H1 (cell line): Measurements from ENCODE around the gene MGAT4B. TPM values are rescaled to one million over a fixed set of nuclear protein-coding genes. Genes with fewer than 3 reads are reported as not detected.

Experiments used
- CTCF ChIA-PET: fragments of 300-600 bp; sonication (Branson Sonifier 250); formaldehyde crosslinking; loops from one replicate; lab custom pipeline; 2021; ENCODE audit not compliant: partially characterized antibody; lab: Charles Lee
- POLR2A ChIA-PET: fragments of 300-600 bp; sonication (Branson Sonifier 250); formaldehyde crosslinking; loops from one replicate; lab custom pipeline; 2021; ENCODE audit warnings: inconsistent platforms; ENCODE audit not compliant: partially characterized antibody; lab: Charles Lee
- DNase-seq, 2 experiments: peaks; one replicate each; pipeline versions ENCODE4 v3.0.0 to v3.0.0-alpha.2; 2010 to 2022; ENCODE audit warnings: low spot score in 2 of 2, low read depth in 1 of 2, mixed read lengths in 1 of 2
- FAIRE-seq: peaks from 2 replicates; lab custom pipeline; 2011; peaks lifted over from hg19 to GRCh38; lab: Jason Lieb, UNC
- H2AFZ ChIP-seq: 2 replicates; pipeline ENCODE4 v1.8.1; 2012; ENCODE audit warnings: low read length, inconsistent platforms
- H2AK5ac ChIP-seq: 2 replicates; pipeline ENCODE4 v1.6.1; 2013; ENCODE audit warnings: low read depth, low read length
- H2BK120ac ChIP-seq: replicated peaks from 2 replicates; pipeline ENCODE3; 2013; ENCODE audit warnings: low read depth, low read length, inconsistent platforms
- H2BK12ac ChIP-seq: 2 replicates; pipeline ENCODE4 v1.6.1; 2013; ENCODE audit warnings: low read depth, low read length
- H2BK15ac ChIP-seq: 2 replicates; pipeline ENCODE4 v1.6.1; 2013; ENCODE audit warnings: low read length
- H2BK20ac ChIP-seq: 2 replicates; pipeline ENCODE4 v1.6.1; 2013; ENCODE audit warnings: low read length
- H2BK5ac ChIP-seq: 2 replicates; pipeline ENCODE4 v1.6.1; 2013; ENCODE audit warnings: low read depth, low read length
- H3K14ac ChIP-seq: 2 replicates; pipeline ENCODE4 v1.6.1; 2013; ENCODE audit warnings: inconsistent platforms; ENCODE audit not compliant: insufficient read length
- H3K18ac ChIP-seq: 2 replicates; pipeline ENCODE4 v1.6.1; 2013; ENCODE audit warnings: low read length; ENCODE audit errors: extremely low read depth
- H3K23ac ChIP-seq: 2 replicates; pipeline ENCODE4 v1.6.1; 2013; ENCODE audit warnings: inconsistent platforms; ENCODE audit not compliant: insufficient read length
- H3K23me2 ChIP-seq: 2 replicates; pipeline ENCODE4 v1.6.1; 2013; ENCODE audit warnings: low read depth, low read length
- H3K27ac ChIP-seq: 2 replicates; pipeline ENCODE4 v1.6.1; 2011; ENCODE audit warnings: low read depth, low read length, inconsistent platforms
- H3K27me3 ChIP-seq, 4 experiments: replicated peaks in 1 of 4; 1 replicate in 1 of 4; 2 replicates in 3 of 4; pipeline versions ENCODE4 v1.6.1 to v1.8.1; 2011 to 2013; ENCODE audit warnings: low read length in 3 of 4, mild to moderate bottlenecking in 3 of 4, inconsistent platforms in 2 of 4, mixed read lengths in 2 of 4, moderate library complexity in 1 of 4; ENCODE audit not compliant: control insufficient read depth in 3 of 4, insufficient read depth in 3 of 4; ENCODE audit errors: extremely low read depth in 1 of 4
- H3K36me3 ChIP-seq, 4 experiments: 2 replicates each; pipeline versions ENCODE4 v1.6.1 to v1.8.1; 2011 to 2013; ENCODE audit warnings: mild to moderate bottlenecking in 4 of 4, low read length in 3 of 4, moderate library complexity in 2 of 4, control low read depth in 1 of 4, inconsistent platforms in 1 of 4; ENCODE audit not compliant: insufficient read depth in 4 of 4, control insufficient read depth in 2 of 4
- H3K4ac ChIP-seq: replicated peaks from 2 replicates; pipeline ENCODE3; 2013; ENCODE audit warnings: low read length, low read depth, mixed read lengths, inconsistent platforms; ENCODE audit not compliant: insufficient read length
- H3K4me1 ChIP-seq, 4 experiments: replicated peaks in 1 of 4; 1 replicate in 1 of 4; 2 replicates in 3 of 4; pipeline versions ENCODE4 v1.6.1 to v1.8.1; 2011 to 2013; ENCODE audit warnings: low read length in 3 of 4, inconsistent platforms in 2 of 4, mixed read lengths in 1 of 4; ENCODE audit not compliant: insufficient read depth in 4 of 4, control insufficient read depth in 3 of 4
- H3K4me2 ChIP-seq, 2 experiments: 2 replicates each; pipeline versions ENCODE4 v1.6.1 to v1.8.1; 2011 to 2013; ENCODE audit warnings: low read depth in 2 of 2, low read length in 2 of 2, control low read depth in 1 of 2, inconsistent platforms in 1 of 2, mild to moderate bottlenecking in 1 of 2; ENCODE audit not compliant: insufficient read depth in 1 of 2
- H3K4me3 ChIP-seq, 4 experiments: fragments of 200-600, 300-600 bp in 1 of 4; sonication (generic), shearing (Covaris generic), sonication (Bioruptor Twin) in 1 of 4; 2 replicates each; pipeline versions ENCODE4 v1.5.1 to v1.8.1; 2011 to 2016; ENCODE audit warnings: low read length in 4 of 4, low read depth in 3 of 4, control low read depth in 2 of 4, inconsistent platforms in 2 of 4, mild to moderate bottlenecking in 2 of 4, mixed read lengths in 1 of 4, moderate library complexity in 1 of 4; ENCODE audit not compliant: insufficient read depth in 2 of 4; ENCODE audit errors: extremely low read depth in 1 of 4
- H3K56ac ChIP-seq: replicated peaks from 2 replicates; pipeline ENCODE3; 2013; ENCODE audit warnings: low read depth, mild to moderate bottlenecking, mixed read lengths, low read length, inconsistent platforms; ENCODE audit not compliant: insufficient read length
- H3K79me1 ChIP-seq: 2 replicates; pipeline ENCODE4 v1.6.1; 2013; ENCODE audit warnings: low read depth, low read length, control low read depth
- H3K79me2 ChIP-seq, 2 experiments: 2 replicates each; pipeline versions ENCODE4 v1.6.1 to v1.8.1; 2012 to 2013; ENCODE audit warnings: low read length in 2 of 2, mild to moderate bottlenecking in 2 of 2, inconsistent platforms in 1 of 2; ENCODE audit not compliant: insufficient read depth in 2 of 2, control insufficient read depth in 1 of 2
- H3K9ac ChIP-seq, 4 experiments: replicated peaks in 1 of 4; 1 replicate in 1 of 4; 2 replicates in 3 of 4; pipeline versions ENCODE4 v1.6.1 to v1.8.1; 2011 to 2013; ENCODE audit warnings: low read depth in 3 of 4, low read length in 3 of 4, control low read depth in 2 of 4, mild to moderate bottlenecking in 2 of 4, moderate library complexity in 2 of 4, inconsistent platforms in 1 of 4; ENCODE audit errors: extremely low read depth in 1 of 4
- H3K9me3 ChIP-seq, 2 experiments: 2 replicates each; pipeline versions ENCODE4 v1.6.1 to v1.8.1; 2012 to 2013; ENCODE audit warnings: mild to moderate bottlenecking in 2 of 2, moderate library complexity in 2 of 2, control low read depth in 1 of 2, inconsistent platforms in 1 of 2, low read depth in 1 of 2, low read length in 1 of 2, mixed read lengths in 1 of 2; ENCODE audit not compliant: insufficient read depth in 2 of 2
- H4K20me1 ChIP-seq, 2 experiments: replicated peaks in 1 of 2; 2 replicates each; pipeline versions ENCODE3 to v1.8.1; 2011 to 2013; ENCODE audit warnings: inconsistent platforms in 2 of 2, low read length in 2 of 2, mild to moderate bottlenecking in 1 of 2; ENCODE audit not compliant: insufficient read depth in 2 of 2, control insufficient read depth in 1 of 2
- H4K5ac ChIP-seq: 2 replicates; pipeline ENCODE4 v1.6.1; 2013; ENCODE audit warnings: low read length, low read depth, mixed read lengths, inconsistent platforms; ENCODE audit not compliant: insufficient read length
- H4K8ac ChIP-seq: 2 replicates; pipeline ENCODE4 v1.8.0; 2013; ENCODE audit warnings: mild to moderate bottlenecking, moderate library complexity, low read length, inconsistent platforms; ENCODE audit not compliant: insufficient read depth; ENCODE audit errors: extremely low read depth
- H4K91ac ChIP-seq: replicated peaks from 2 replicates; pipeline ENCODE3; 2013; ENCODE audit warnings: low read length, mixed read lengths, inconsistent platforms; ENCODE audit not compliant: insufficient read length
- CHD1 ChIP-seq: IDR thresholded peaks from 2 replicates; pipeline ENCODE4 v1.6.1; 2012; ENCODE audit warnings: low read depth, low read length, improper control_type of control experiment
- EGR1 ChIP-seq: IDR thresholded peaks from 2 replicates; pipeline ENCODE4 v1.6.1; 2011; ENCODE audit warnings: low read depth, low read length, borderline replicate concordance
- USF2 ChIP-seq: IDR thresholded peaks from 2 replicates; pipeline ENCODE4 v1.6.1; 2011; ENCODE audit warnings: low read length, improper control_type of control experiment
- WGBS, 2 experiments: shearing (Covaris generic) in 1 of 2; methylation state at CpG; one replicate each; pipeline versions ENCODE4 v1.1.6 to v1.1.7; 2013 to 2015; ENCODE audit warnings: low lambda C conversion rate in 2 of 2, mixed read lengths in 2 of 2, inconsistent platforms in 1 of 2, low coverage in 1 of 2, missing lambda C conversion rate in 1 of 2; ENCODE audit not compliant: insufficient replicate concordance in 2 of 2, insufficient coverage in 1 of 2, insufficient read length in 1 of 2; ENCODE audit errors: extremely low coverage in 1 of 2, missing lambda C conversion rate in 1 of 2; 5-methylcytosine and 5-hydroxymethylcytosine counted together
- polyA plus RNA-seq, 7 experiments: library from polyadenylated mRNA; depleted of rRNA in 3 of 7; stranded (reverse) in 5 of 7; unstranded in 2 of 7; fragments of >200 nt in 5 of 7; fragments of 200-250 nt in 2 of 7; gene quantifications; 1 replicate in 5 of 7; 2 replicates in 1 of 7; 4 replicates in 1 of 7; pipeline versions ENCODE4 v1.2.1 to v1.2.3, GENCODE V29; 2011 to 2013; ENCODE audit warnings: missing spikeins in 2 of 7, mixed read lengths in 2 of 7
- total RNA-seq: library from RNA; stranded (reverse); fragmentation: NEBNext Ultra II Directional; extraction: Animal tissue kit (Norgen Biotek cat#: 25700); gene quantifications from 2 replicates; pipeline ENCODE4 v1.2.1, GENCODE V29; 2021

Gene MGAT4B
- total and polyA plus RNA-seq, 2 of the 8 experiments (the other 6 are each of a cell fraction or from before 2014, with no cell fraction given) = 116 to 128 TPM

- Histone ChIP-seq H3K79me2 (no peaks in the 10 kb centered on the region; a peak in 1 of 4 replicates), H3K4me2 (peak overlapping the region in 1 of 2 experiments; percentile 54; a peak in 1 of 4 replicates), H2BK120ac (no peak overlapping the region), H4K91ac (no peak overlapping the region), H3K27ac (no peak overlapping the region), H3K56ac (no peak overlapping the region), H4K8ac (no peak overlapping the region), H3K18ac (no peak overlapping the region; the same call in 1 of the 2 replicates), H2AFZ (no peak overlapping the region), H2BK5ac (no peak overlapping the region; the same call in 1 of the 2 replicates), H3K23me2 (peaks cover 13% of the 10 kb centered on the region; the same call in 1 of the 2 replicates), H3K4me3 (no peak overlapping the region), H2BK20ac (no peak overlapping the region), H4K20me1 (no peaks in the 10 kb centered on the region), H3K9ac (no peak overlapping the region), H3K9me3 (no peaks in the 10 kb centered on the region), H2AK5ac (no peak overlapping the region), H3K4ac (peak overlapping the region; percentile 94), H2BK12ac (peak overlapping the region; percentile 68; the same call in 1 of the 2 replicates), H2BK15ac (peak overlapping the region; percentile 88), H3K23ac (no peak overlapping the region), H3K4me1 (peaks cover 0 to 31% (median 27%) of the 10 kb centered on the region in 4 experiments; a peak in 6 of 7 replicates), H3K36me3 (peaks cover 0 to 5% (median 0%) of the 10 kb centered on the region in 4 experiments; a peak in 1 of 8 replicates), H3K79me1 (no peaks in the 10 kb centered on the region), H3K14ac (no peak overlapping the region), H3K27me3 (peaks cover 0 to 5% (median 2%) of the 10 kb centered on the region in 4 experiments; a peak in 2 of 7 replicates), H4K5ac (no peak overlapping the region)
- FAIRE-seq (no peak), DNase-seq (no peak)
- ChIA-PET CTCF (interaction anchor here (1.3 to 3.3 kb wide), 3 partner anchors 14 to 53 kb away, joined by 3 to 11 read pairs (median 6); no protein-coding TSS in a partner anchor), POLR2A (interaction anchor here (0.7 to 12.6 kb wide), 7 partner anchors 11 to 669 kb away, joined by 3 to 207 read pairs (median 4); partner anchors contain the start of genes HNRNPH1, LTC4S and MGAT4B)
- TF ChIP-seq USF2 (no peak), CHD1 (no peak), EGR1 (no peak)
- WGBS, 2 experiments = 92% methylated on average over 20 of the region's 21 CpGs; no CpG with 5 or more reads in 1 of the 2 experiments
Measured at GRCh38 chr5:179815491-179816249, 9.0 kb upstream of the MGAT4B start.
